Adrenal gland (tissue), 12 donors: ENCODE data around the gene STAT5B. TPM values are rescaled to one million over a fixed set of nuclear protein-coding genes. Genes with fewer than 3 reads are reported as not detected.

Experiments
- DNase-seq, 7 donors: peaks; one replicate each; pipeline ENCODE4 v3.0.0-alpha.2; 2019 to 2020
- H3K27ac ChIP-seq, 5 donors: fragments of 200-600 bp; sonication (generic) in 4 of 5; 1 replicate in 3 of 5; 2 replicates in 2 of 5; pipeline versions ENCODE4 v1.5.1 to v1.8.0; 2016 to 2020; ENCODE audit warnings: mild to moderate bottlenecking in 1 of 5
- H3K27me3 ChIP-seq: fragments of 200-600 bp; 2 replicates; pipeline ENCODE4 v1.8.0; 2021
- H3K36me3 ChIP-seq, 2 donors: fragments of 200-600 bp; replicated peaks in 1 of 2; 1 replicate in 1 of 2; 2 replicates in 1 of 2; pipeline versions ENCODE4 v1.5.1 to v1.8.0; 2018 to 2022
- H3K4me1 ChIP-seq, 2 donors: fragments of 200-600 bp; replicated peaks in 1 of 2; 1 replicate in 1 of 2; 2 replicates in 1 of 2; pipeline versions ENCODE4 v1.5.1 to v1.8.0; 2018 to 2021
- H3K4me3 ChIP-seq, 4 donors: fragments of 200-600 bp; sonication (generic) in 3 of 4; one replicate each; pipeline ENCODE4 v1.5.1; 2016 to 2018
- H3K9me3 ChIP-seq, 3 donors: fragments of 200-600 bp; sonication (generic) in 1 of 3; replicated peaks in 1 of 3; 1 replicate in 2 of 3; 2 replicates in 1 of 3; pipeline versions ENCODE4 v1.5.1 to v1.8.0; 2016 to 2021
- CTCF ChIP-seq, 6 experiments: fragments of 450-650 bp in 4 of 6; fragments of 200-600 bp in 2 of 6; sonication (generic) in 1 of 6; IDR thresholded peaks; 1 replicate in 5 of 6; 2 replicates in 1 of 6; pipeline versions ENCODE4 v1.5.1 to v1.8.0; 2016 to 2021; ENCODE audit warnings: antibody characterized with exemption in 6 of 6, mild to moderate bottlenecking in 2 of 6, moderate library complexity in 1 of 6
- POLR2A ChIP-seq, 2 donors: fragments of 450-650 bp; IDR thresholded peaks; one replicate each; pipeline ENCODE4 v1.6.1; 2017; ENCODE audit warnings: antibody characterized with exemption in 2 of 2, mild to moderate bottlenecking in 2 of 2, moderate library complexity in 1 of 2
- WGBS, 4 donors: extraction: QIAGEN DNeasy Blood & Tissue Kit in 2 of 4; methylation state at CpG; one replicate each; pipeline versions ENCODE4 v1.1.5 to v1.1.7; 2013 to 2017; 5-methylcytosine and 5-hydroxymethylcytosine counted together
- intact Hi-C, 2 donors: fragments of 100-400 bp; cut with DNase I; formaldehyde crosslinking; loops; one replicate each; pipeline versions ENCODE4 v1.14.1 to v1.15.0; 2022 to 2023
- polyA plus RNA-seq, 3 donors: library from polyadenylated mRNA; stranded (reverse); fragments of 200-250 nt in 2 of 3; fragments of 350-450 nt in 1 of 3; fragmentation: Illumina TruSeq in 1 of 3; extraction: RNeasy Lipid Tissue Mini Kit (QIAGEN cat#74804) in 1 of 3; gene quantifications; one replicate each; pipeline ENCODE4 v1.2.3, GENCODE V29; 2013 to 2014
- total RNA-seq, 9 donors: library from RNA; depleted of rRNA in 4 of 9; stranded (reverse); fragments of >200 nt in 4 of 9; fragments of 120-200 nt in 1 of 9; fragmentation: NEBNext Ultra II Directional in 1 of 9; extraction: Animal tissue kit (Norgen Biotek cat#: 25700) in 1 of 9; gene quantifications; one replicate each; pipeline versions ENCODE4 v1.1.0 to v1.2.4, GENCODE V29; 2013 to 2023
- donor health status: healthy with polysubstance abuse.
- donor health status: Bipolar disorder and iron deficiency.
- donor health status: DM: yes; HTN: yes; CAD: no.
- donor health status: DM: no; HTN: no; CAD: no.
- donor health status: DM: no; HTN: no; CAD: no.
- donor health status: DM: yes; HTN: yes; CAD: no.

Gene STAT5B
- total and polyA plus RNA-seq, 12 donors: 30.3 to 128 (median 101) TPM

GRCh38 chr17:42203354-42203753 lies 72.8 kb downstream of the STAT5B start:
- no peaks in the 10 kb centered on the region for H3K27me3 ChIP-seq
- intact Hi-C loops: loop anchor here in 1 of 2 donors (10.0 kb wide), 1 partner anchor 101 kb away; no protein-coding TSS in a partner anchor
- H3K9me3 ChIP-seq: no peaks in the 10 kb centered on the region
- H3K27ac ChIP-seq: no peak overlapping the region
- DNase-seq: no peak
- TF ChIP-seq POLR2A (IDR thresholded peaks at IDR 0.05) (no peak), CTCF (IDR thresholded peaks at IDR 0.05) (no peak)
- H3K4me3 ChIP-seq: no peak overlapping the region
- WGBS, 4 donors: 85 to 97% (median 96%) methylated on average over 2 of the region's 2 CpGs
- peaks cover 8 to 33% of the 10 kb centered on the region in 2 donors for H3K4me1 ChIP-seq
- peaks cover 0 to 60% of the 10 kb centered on the region in 2 donors for H3K36me3 ChIP-seq

GRCh38 chr17:42202696-42203095 lies 73.5 kb downstream of the STAT5B start:
- no peak for TF ChIP-seq CTCF (IDR thresholded peaks at IDR 0.05)
- H3K9me3 ChIP-seq: no peaks in the 10 kb centered on the region
- no peak for DNase-seq
- H3K4me1 ChIP-seq: peaks cover 8 to 33% of the 10 kb centered on the region in 2 donors
- no peak overlapping the region for H3K4me3 ChIP-seq
- H3K27ac ChIP-seq: peak overlapping the region in 1 of 5 donors; percentile 92
- no peaks in the 10 kb centered on the region for H3K27me3 ChIP-seq
- peaks cover 0 to 60% of the 10 kb centered on the region in 2 donors for H3K36me3 ChIP-seq
- 91 to 94% (median 92%) methylated on average over 5 of the region's 5 CpGs for WGBS, 4 donors
- intact Hi-C loops: loop anchor here in 1 of 2 donors (10.0 kb wide), 1 partner anchor 102 kb away; no protein-coding TSS in a partner anchor

GRCh38 chr17:42202159-42202558 lies 74.0 kb downstream of the STAT5B start:
- intact Hi-C loops: loop anchor here in 1 of 2 donors (10.0 kb wide), 1 partner anchor 103 kb away; no protein-coding TSS in a partner anchor
- Histone ChIP-seq H3K9me3 (no peaks in the 10 kb centered on the region), H3K4me3 (no peak overlapping the region), H3K27me3 (no peaks in the 10 kb centered on the region), H3K4me1 (peaks cover 8 to 33% of the 10 kb centered on the region in 2 donors), H3K27ac (peak overlapping the region in 2 of 5 donors; percentile 91 to 92), H3K36me3 (peaks cover 0 to 56% of the 10 kb centered on the region in 2 donors)
- peak in 1 of 7 donors; percentile 21 for DNase-seq
- TF ChIP-seq POLR2A (IDR thresholded peaks at IDR 0.05): no peak
- no peak for TF ChIP-seq CTCF (IDR thresholded peaks at IDR 0.05)
- 92 to 100% (median 98%) methylated on average over 1 to 6 of the region's 6 CpGs for WGBS, 4 donors

GRCh38 chr17:42201458-42201772 lies 74.8 kb downstream of the STAT5B start:
- Histone ChIP-seq H3K27ac (peak overlapping the region; percentile 12 to 92 (median 87)), H3K36me3 (peaks cover 0 to 48% of the 10 kb centered on the region in 2 donors), H3K9me3 (no peaks in the 10 kb centered on the region), H3K27me3 (no peaks in the 10 kb centered on the region), H3K4me3 (no peak overlapping the region), H3K4me1 (peaks cover 8 to 33% of the 10 kb centered on the region in 2 donors)
- no peak for DNase-seq
- WGBS, 4 donors: 72 to 81% (median 74%) methylated on average over 10 of the region's 10 CpGs
- TF ChIP-seq CTCF (IDR thresholded peaks at IDR 0.05) (no peak), POLR2A (IDR thresholded peaks at IDR 0.05) (no peak)
- intact Hi-C loops: loop anchor here in 1 of 2 donors (10.0 kb wide), 1 partner anchor 103 kb away; no protein-coding TSS in a partner anchor
